ENCODE measurements around the gene CYP1A1. TPM values are rescaled to one million over a fixed set of nuclear protein-coding genes. Genes with fewer than 3 reads are reported as not detected.

The CYP1A1 gene
- total and polyA plus RNA-seq, 2 of the 13 experiments (the other 11 are each of a cell fraction or from before 2014, with no cell fraction given): 7.9 to 8.0 TPM

DNA sequence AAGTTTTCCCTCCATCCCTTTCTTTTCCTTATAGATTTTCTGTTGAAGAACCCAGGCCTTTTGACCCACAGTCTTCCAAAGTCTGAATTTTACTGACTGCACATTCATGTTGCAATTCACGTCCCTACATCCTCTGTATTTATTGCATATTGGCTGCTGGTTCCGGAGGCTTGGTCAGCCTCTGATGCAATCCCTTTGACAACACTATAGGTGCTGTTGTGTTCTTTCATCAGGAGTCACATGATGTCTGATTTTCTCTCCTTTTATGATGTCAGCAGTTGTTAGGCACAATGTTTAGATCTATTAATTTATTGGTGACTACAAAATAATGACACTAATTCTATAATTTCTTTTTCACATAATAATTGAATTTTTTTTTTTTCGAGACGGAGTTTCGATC lies 8.7 kb downstream of the CYP1A1 start (continued):
- TF ChIP-seq, protein P1, sequence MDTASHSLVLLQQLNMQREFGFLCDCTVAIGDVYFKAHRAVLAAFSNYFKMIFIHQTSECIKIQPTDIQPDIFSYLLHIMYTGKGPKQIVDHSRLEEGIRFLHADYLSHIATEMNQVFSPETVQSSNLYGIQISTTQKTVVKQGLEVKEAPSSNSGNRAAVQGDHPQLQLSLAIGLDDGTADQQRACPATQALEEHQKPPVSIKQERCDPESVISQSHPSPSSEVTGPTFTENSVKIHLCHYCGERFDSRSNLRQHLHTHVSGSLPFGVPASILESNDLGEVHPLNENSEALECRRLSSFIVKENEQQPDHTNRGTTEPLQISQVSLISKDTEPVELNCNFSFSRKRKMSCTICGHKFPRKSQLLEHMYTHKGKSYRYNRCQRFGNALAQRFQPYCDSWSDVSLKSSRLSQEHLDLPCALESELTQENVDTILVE (CRISPR knock-in tag; IDR thresholded peaks at IDR 0.05): 0 out of 2 replicates have a peak, but pooled peaks have one; percentile 9
- no peak for TF ChIP-seq NCOA5 (CRISPR knock-in tag; IDR thresholded peaks at IDR 0.05)
- 0 out of 2 replicates have a peak, but pooled peaks have one; percentile 38 for TF ChIP-seq THAP11 (CRISPR knock-in tag; IDR thresholded peaks at IDR 0.05)
- 0 out of 4 replicates have a peak, but pooled peaks of 1 of the 2 experiments have one; percentile 57 for TF ChIP-seq KLF16 (CRISPR knock-in tag; IDR thresholded peaks at IDR 0.05)
- 0 out of 2 replicates have a peak, but pooled peaks have one; percentile 19 for TF ChIP-seq RXRB (CRISPR knock-in tag; IDR thresholded peaks at IDR 0.05; ENCODE audit: borderline replicate concordance)
- no peak for TF ChIP-seq ZNF660 (CRISPR knock-in tag; IDR thresholded peaks at IDR 0.05; ENCODE audit: borderline replicate concordance, low read depth)
- peak; percentile 60 for TF ChIP-seq FOSL2 (CRISPR knock-in tag; IDR thresholded peaks at IDR 0.05)
- TF ChIP-seq KDM2A (CRISPR knock-in tag; IDR thresholded peaks at IDR 0.05; ENCODE audit: borderline replicate concordance, low read depth): no peak
- TF ChIP-seq HMG20A (CRISPR knock-in tag; IDR thresholded peaks at IDR 0.05; ENCODE audit: borderline replicate concordance): peak; percentile 41; the same call in 1 of the 2 replicates
- peak; percentile 52 for TF ChIP-seq RARA (CRISPR knock-in tag; IDR thresholded peaks at IDR 0.05)
- peak; percentile 57 for TF ChIP-seq SAP130 (CRISPR knock-in tag; IDR thresholded peaks at IDR 0.05; ENCODE audit: low read depth)
- TF ChIP-seq NFE2 (CRISPR knock-in tag; IDR thresholded peaks at IDR 0.05): no peak
- no peak for TF ChIP-seq MAZ (IDR thresholded peaks at IDR 0.05; ENCODE audit: borderline replicate concordance, low read depth, low read length)
- no peak for TF ChIP-seq MAZ (CRISPR knock-in tag; IDR thresholded peaks at IDR 0.05; ENCODE audit: low read depth)
- TF ChIP-seq MTF2 (CRISPR knock-in tag; IDR thresholded peaks at IDR 0.05; ENCODE audit: borderline replicate concordance): no peak
- no peak for TF ChIP-seq SOX13 (IDR thresholded peaks at IDR 0.05)
- TF ChIP-seq SOX13 (CRISPR knock-in tag; conservative IDR thresholded peaks at IDR 0.05 in 1 of 2, IDR thresholded peaks at IDR 0.05 in 1 of 2): peak in 1 of 2 experiments; percentile 27; a peak in 1 of 4 replicates
- TF ChIP-seq CREB1 (IDR thresholded peaks at IDR 0.05): peak; percentile 58
- peak; percentile 79 for TF ChIP-seq CREB1 (CRISPR knock-in tag; IDR thresholded peaks at IDR 0.05)
- TF ChIP-seq BCL6 (CRISPR knock-in tag; IDR thresholded peaks at IDR 0.05): 0 out of 2 replicates have a peak, but pooled peaks have one; percentile 20
- TF ChIP-seq ZNF12 (CRISPR knock-in tag; IDR thresholded peaks at IDR 0.05): 0 out of 2 replicates have a peak, but pooled peaks have one; percentile 33
- peak; percentile 44; the same call in 1 of the 2 replicates for TF ChIP-seq MED1 (CRISPR knock-in tag; IDR thresholded peaks at IDR 0.05)
- 0 out of 2 replicates have a peak, but pooled peaks have one; percentile 20 for TF ChIP-seq GATAD1 (CRISPR knock-in tag; IDR thresholded peaks at IDR 0.05)
- no peak for TF ChIP-seq KLF6 (CRISPR knock-in tag; IDR thresholded peaks at IDR 0.05)
- TF ChIP-seq TBL1XR1 (IDR thresholded peaks at IDR 0.05; ENCODE audit: borderline replicate concordance, low read length, partially characterized antibody): no peak
- TF ChIP-seq, protein P2, sequence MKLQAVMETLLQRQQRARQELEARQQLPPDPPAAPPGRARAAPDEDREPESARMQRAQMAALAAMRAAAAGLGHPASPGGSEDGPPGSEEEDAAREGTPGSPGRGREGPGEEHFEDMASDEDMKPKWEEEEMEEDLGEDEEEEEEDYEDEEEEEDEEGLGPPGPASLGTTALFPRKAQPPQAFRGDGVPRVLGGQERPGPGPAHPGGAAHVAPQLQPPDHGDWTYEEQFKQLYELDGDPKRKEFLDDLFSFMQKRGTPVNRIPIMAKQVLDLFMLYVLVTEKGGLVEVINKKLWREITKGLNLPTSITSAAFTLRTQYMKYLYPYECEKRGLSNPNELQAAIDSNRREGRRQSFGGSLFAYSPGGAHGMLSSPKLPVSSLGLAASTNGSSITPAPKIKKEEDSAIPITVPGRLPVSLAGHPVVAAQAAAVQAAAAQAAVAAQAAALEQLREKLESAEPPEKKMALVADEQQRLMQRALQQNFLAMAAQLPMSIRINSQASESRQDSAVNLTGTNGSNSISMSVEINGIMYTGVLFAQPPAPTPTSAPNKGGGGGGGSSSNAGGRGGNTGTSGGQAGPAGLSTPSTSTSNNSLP (IDR thresholded peaks at IDR 0.05; ENCODE audit: low read depth, low read length): peak; percentile 29; the same call in 1 of the 2 replicates
- TF ChIP-seq CEBPB (IDR thresholded peaks at IDR 0.05; ENCODE audit: borderline replicate concordance, low read depth, low read length): peak; percentile 97
- peak; percentile 84 for TF ChIP-seq GATAD2A (CRISPR knock-in tag; IDR thresholded peaks at IDR 0.05)
- no peak for TF ChIP-seq FOXP1 (IDR thresholded peaks at IDR 0.05)
- peak; percentile 32; the same call in 1 of the 2 replicates for TF ChIP-seq FOXP1 (CRISPR knock-in tag; IDR thresholded peaks at IDR 0.05)
- TF ChIP-seq SOX5 (CRISPR knock-in tag; IDR thresholded peaks at IDR 0.05; ENCODE audit: borderline replicate concordance): peak; percentile 34; the same call in 1 of the 2 replicates
- TF ChIP-seq ELF3 (CRISPR knock-in tag; IDR thresholded peaks at IDR 0.05): 0 out of 2 replicates have a peak, but pooled peaks have one; percentile 27
- no peak for TF ChIP-seq RCOR2 (CRISPR knock-in tag; IDR thresholded peaks at IDR 0.05)
- no peak for TF ChIP-seq SOX6 (IDR thresholded peaks at IDR 0.05)
- TF ChIP-seq SOX6 (CRISPR knock-in tag; IDR thresholded peaks at IDR 0.05): peak; percentile 43; the same call in 1 of the 2 replicates
